Suprapubic skin (tissue), 4 donors: ENCODE results near the gene HRH2. TPM values are rescaled to one million over a fixed set of nuclear protein-coding genes. Genes with fewer than 3 reads are reported as not detected.

Source experiments
- DNase-seq, 2 donors: peaks; one replicate each; pipeline ENCODE4 v3.0.0-alpha.2; 2019; ENCODE audit warnings: low spot score in 2 of 2
- H3K27ac ChIP-seq: fragments of 200-600 bp; sonication (generic); one replicate; pipeline ENCODE4 v1.5.1; 2019
- H3K27me3 ChIP-seq: fragments of 200-600 bp; sonication (generic); one replicate; pipeline ENCODE4 v1.5.1; 2019
- H3K36me3 ChIP-seq: fragments of 200-600 bp; sonication (generic); one replicate; pipeline ENCODE4 v1.5.1; 2019
- H3K4me1 ChIP-seq: fragments of 200-600 bp; sonication (generic); one replicate; pipeline ENCODE4 v1.5.1; 2019
- H3K4me3 ChIP-seq: fragments of 200-600 bp; sonication (generic); one replicate; pipeline ENCODE4 v1.5.1; 2019; ENCODE audit warnings: mild to moderate bottlenecking
- H3K9me3 ChIP-seq: fragments of 200-600 bp; sonication (generic); one replicate; pipeline ENCODE4 v1.5.1; 2019
- EP300 ChIP-seq: sonication (generic); formaldehyde crosslinking; IDR thresholded peaks from one replicate; pipeline ENCODE4 v1.6.1; 2017; ENCODE audit warnings: antibody characterized with exemption
- POLR2A ChIP-seq, 2 donors: fragments of 450-650 bp; IDR thresholded peaks; one replicate each; pipeline ENCODE4 v1.6.1; 2017; ENCODE audit warnings: antibody characterized with exemption in 2 of 2, mild to moderate bottlenecking in 2 of 2, moderate library complexity in 2 of 2
- POLR2AphosphoS5 ChIP-seq, 3 donors: sonication (generic); formaldehyde crosslinking; IDR thresholded peaks; one replicate each; pipeline ENCODE4 v1.6.1; 2017; ENCODE audit warnings: antibody characterized with exemption in 3 of 3
- WGBS: methylation state at CpG from one replicate; pipeline ENCODE4 v1.1.5; 2018; 5-methylcytosine and 5-hydroxymethylcytosine counted together
- total RNA-seq, 4 donors: library from RNA; depleted of rRNA; stranded (reverse); fragments of >200 nt; gene quantifications; one replicate each; pipeline ENCODE4 v1.1.0, GENCODE V29; 2016
- TF ChIP-seq, protein P1 (sequence below), 2 donors: fragments of 200-600 bp in 1 of 2; fragments of 450-650 bp in 1 of 2; sonication (generic) in 1 of 2; IDR thresholded peaks; one replicate each; pipeline ENCODE4 v1.5.1; 2016 to 2019; ENCODE audit warnings: antibody characterized with exemption in 2 of 2, mild to moderate bottlenecking in 1 of 2, moderate library complexity in 1 of 2

Gene HRH2
- total RNA-seq, 4 donors from 2014 or later: 0.81 to 1.4 (median 1.0) TPM

DNA sequence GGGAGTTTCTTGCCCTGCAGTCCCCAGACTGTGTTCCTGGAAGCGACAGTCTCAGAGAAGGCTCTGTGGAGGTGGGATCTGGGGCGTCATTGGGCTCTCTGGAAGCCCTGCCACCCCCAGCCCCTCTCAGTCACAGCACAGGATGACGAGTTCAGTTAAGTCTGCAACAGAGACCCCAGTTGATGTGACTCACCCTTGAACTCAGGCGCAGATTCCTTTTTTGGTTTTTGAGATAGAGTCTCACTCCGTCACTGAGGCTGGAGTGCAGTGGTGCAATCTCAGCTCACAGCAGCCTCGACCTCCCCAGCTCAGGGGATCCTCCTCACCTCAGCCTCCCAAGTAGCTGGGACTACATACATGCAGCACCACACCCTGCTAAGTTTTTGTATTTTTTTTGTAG, 8.3 kb downstream of the HRH2 start:
- Histone ChIP-seq H3K4me3 (no peak overlapping the region), H3K27me3 (peaks cover 10% of the 10 kb centered on the region), H3K9me3 (no peaks in the 10 kb centered on the region), H3K27ac (no peak overlapping the region), H3K36me3 (no peaks in the 10 kb centered on the region), H3K4me1 (no peaks in the 10 kb centered on the region)
- DNase-seq: no peak
- WGBS: 85% methylated on average over 6 of the region's 6 CpGs
- TF ChIP-seq EP300: no peak

DNA sequence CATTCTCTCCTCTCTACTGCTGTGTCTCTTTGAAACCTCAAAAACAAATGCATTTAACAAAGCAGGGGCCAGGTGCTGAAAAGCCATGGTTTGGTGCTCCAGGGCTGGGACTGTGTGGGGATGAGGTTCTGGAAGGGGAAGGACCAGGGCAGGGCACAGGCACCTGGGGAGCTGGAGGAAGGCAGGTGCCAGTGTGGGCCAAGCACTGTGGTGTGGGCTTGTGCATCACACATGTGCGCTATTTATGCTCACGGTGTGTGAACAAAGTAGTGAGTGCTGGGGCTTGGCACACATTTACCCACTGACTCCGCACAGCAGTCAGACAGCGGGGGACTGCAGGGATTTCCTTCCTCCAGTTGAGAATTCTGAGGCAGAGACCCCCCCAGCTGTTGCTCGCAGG, 10.1 kb downstream of the HRH2 start:
- TF ChIP-seq, protein P1, sequence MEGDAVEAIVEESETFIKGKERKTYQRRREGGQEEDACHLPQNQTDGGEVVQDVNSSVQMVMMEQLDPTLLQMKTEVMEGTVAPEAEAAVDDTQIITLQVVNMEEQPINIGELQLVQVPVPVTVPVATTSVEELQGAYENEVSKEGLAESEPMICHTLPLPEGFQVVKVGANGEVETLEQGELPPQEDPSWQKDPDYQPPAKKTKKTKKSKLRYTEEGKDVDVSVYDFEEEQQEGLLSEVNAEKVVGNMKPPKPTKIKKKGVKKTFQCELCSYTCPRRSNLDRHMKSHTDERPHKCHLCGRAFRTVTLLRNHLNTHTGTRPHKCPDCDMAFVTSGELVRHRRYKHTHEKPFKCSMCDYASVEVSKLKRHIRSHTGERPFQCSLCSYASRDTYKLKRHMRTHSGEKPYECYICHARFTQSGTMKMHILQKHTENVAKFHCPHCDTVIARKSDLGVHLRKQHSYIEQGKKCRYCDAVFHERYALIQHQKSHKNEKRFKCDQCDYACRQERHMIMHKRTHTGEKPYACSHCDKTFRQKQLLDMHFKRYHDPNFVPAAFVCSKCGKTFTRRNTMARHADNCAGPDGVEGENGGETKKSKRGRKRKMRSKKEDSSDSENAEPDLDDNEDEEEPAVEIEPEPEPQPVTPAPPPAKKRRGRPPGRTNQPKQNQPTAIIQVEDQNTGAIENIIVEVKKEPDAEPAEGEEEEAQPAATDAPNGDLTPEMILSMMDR (IDR thresholded peaks at IDR 0.05): no peak
- TF ChIP-seq POLR2AphosphoS5 (IDR thresholded peaks at IDR 0.05) (no peak), POLR2A (IDR thresholded peaks at IDR 0.05) (no peak), EP300 (no peak)
- DNase-seq: no peak
- no peaks in the 10 kb centered on the region for H3K36me3 ChIP-seq
- 80% methylated on average over 1 of the region's 5 CpGs for WGBS
- no peaks in the 10 kb centered on the region for H3K4me1 ChIP-seq
- no peak overlapping the region for H3K4me3 ChIP-seq
- peaks cover 10% of the 10 kb centered on the region for H3K27me3 ChIP-seq
- H3K9me3 ChIP-seq: no peaks in the 10 kb centered on the region
- H3K27ac ChIP-seq: no peak overlapping the region

DNA sequence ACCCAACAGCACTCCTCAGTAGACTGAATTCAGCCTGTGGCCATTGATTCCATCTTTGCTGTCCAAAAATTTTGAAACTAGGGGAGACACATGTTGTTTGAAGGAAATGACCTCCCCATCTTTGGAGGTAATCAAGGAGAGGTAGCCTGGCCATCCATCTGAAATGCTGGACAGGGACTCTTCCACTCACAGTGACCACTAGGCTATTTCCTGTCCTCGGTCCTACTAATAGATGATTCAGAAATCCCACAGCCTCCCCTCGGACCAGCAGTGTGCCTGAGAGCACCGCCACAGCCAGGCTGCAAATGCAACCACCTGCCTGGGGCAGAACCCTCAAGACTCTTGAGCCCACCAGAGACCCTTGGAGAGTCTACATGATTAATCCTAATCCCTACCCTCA, 12.5 kb downstream of the HRH2 start:
- no peaks in the 10 kb centered on the region for H3K4me1 ChIP-seq
- H3K4me3 ChIP-seq: no peak overlapping the region
- no peaks in the 10 kb centered on the region for H3K9me3 ChIP-seq
- 91% methylated on average over 3 of the region's 3 CpGs for WGBS
- H3K27me3 ChIP-seq: peaks cover 3% of the 10 kb centered on the region
- TF ChIP-seq POLR2AphosphoS5 (IDR thresholded peaks at IDR 0.05) (no peak), EP300 (no peak), POLR2A (IDR thresholded peaks at IDR 0.05) (no peak)
- TF ChIP-seq, protein P1 (IDR thresholded peaks at IDR 0.05): no peak
- no peaks in the 10 kb centered on the region for H3K36me3 ChIP-seq
- DNase-seq: no peak
- H3K27ac ChIP-seq: no peak overlapping the region

DNA sequence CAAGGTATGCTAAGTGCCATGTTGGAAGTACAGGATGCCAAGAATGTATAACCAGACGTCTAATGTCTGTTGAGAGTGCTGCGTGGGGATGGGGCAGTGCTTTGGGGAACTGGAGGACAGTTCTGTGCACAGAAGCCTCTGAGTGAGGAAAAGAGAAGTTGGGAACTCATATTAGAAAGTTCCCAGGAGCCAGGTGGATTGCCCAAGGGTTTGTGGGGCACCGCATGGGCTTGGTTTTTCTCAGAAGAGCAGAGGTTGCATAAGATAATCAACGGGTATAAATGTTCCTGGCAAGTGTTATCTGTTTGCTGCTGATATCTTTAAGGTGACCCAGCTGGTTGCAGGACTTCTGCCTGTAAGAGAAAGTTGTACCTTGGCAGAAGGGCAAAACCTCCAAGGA, 13.1 kb downstream of the HRH2 start:
- H3K4me1 ChIP-seq: no peaks in the 10 kb centered on the region
- 24% methylated on average over 4 of the region's 4 CpGs for WGBS
- peaks cover 3% of the 10 kb centered on the region for H3K27me3 ChIP-seq
- DNase-seq: no peak
- H3K4me3 ChIP-seq: no peak overlapping the region
- H3K27ac ChIP-seq: no peak overlapping the region
- no peaks in the 10 kb centered on the region for H3K9me3 ChIP-seq
- TF ChIP-seq POLR2AphosphoS5 (IDR thresholded peaks at IDR 0.05) (no peak), EP300 (no peak), POLR2A (IDR thresholded peaks at IDR 0.05) (no peak)
- TF ChIP-seq, protein P1 (IDR thresholded peaks at IDR 0.05): no peak
- no peaks in the 10 kb centered on the region for H3K36me3 ChIP-seq

DNA sequence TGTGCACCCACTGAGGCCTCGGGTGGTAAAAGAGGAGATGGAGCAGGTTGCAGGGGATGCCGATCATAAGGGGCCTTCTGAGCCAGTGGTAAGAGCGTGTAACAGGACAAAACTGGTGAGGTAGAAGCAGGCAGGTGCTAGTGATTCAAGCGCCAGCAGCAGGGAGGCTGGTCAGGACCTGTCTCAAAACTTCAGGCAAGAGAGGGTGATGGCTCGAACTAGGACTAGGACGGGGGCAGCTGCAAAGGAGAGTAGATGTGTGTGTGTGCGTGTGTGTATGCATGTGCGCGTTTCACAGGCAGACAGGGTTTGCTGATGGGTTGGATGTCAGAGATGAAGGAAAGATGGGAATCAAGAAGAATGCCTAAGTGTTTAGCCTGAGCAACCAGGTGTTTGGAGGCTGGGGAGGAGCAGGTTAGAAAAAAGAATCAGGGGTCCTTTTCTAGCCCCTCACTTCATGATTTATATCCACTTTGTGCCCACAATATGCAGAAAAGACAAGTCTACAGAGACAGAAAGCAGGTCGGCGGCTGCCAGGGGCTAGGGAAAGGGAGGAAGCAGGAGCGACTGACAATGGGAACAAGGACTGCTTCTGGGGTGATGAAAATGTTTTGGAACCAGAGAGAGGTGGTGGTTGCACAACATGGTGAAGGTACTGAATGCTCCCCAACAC, 15.2 kb downstream of the HRH2 start:
- Histone ChIP-seq H3K4me1 (no peaks in the 10 kb centered on the region), H3K4me3 (no peak overlapping the region), H3K9me3 (no peaks in the 10 kb centered on the region), H3K36me3 (no peaks in the 10 kb centered on the region), H3K27me3 (peaks cover 8% of the 10 kb centered on the region), H3K27ac (no peak overlapping the region)
- no peak for TF ChIP-seq POLR2A (IDR thresholded peaks at IDR 0.05)
- TF ChIP-seq, protein P1 (IDR thresholded peaks at IDR 0.05): no peak
- no peak for TF ChIP-seq EP300
- no peak for TF ChIP-seq POLR2AphosphoS5 (IDR thresholded peaks at IDR 0.05)
- DNase-seq: no peak
- WGBS: 46% methylated on average over 12 of the region's 12 CpGs
